A549 treated with CORT108297 at 1 μM for 4 hours (cell line): ENCODE data around the gene CDX2. TPM values are rescaled to one million over a fixed set of nuclear protein-coding genes. Genes with fewer than 3 reads are reported as not detected.

Experiments used
- total RNA-seq: library from RNA; stranded (reverse); fragments of 200-300 nt; extraction: Qiagen RNA extraction; gene quantifications from 5 replicates; pipeline ENCODE4 v1.2.3, GENCODE V29; 2022

The CDX2 gene
- 0.70 to 1.4 TPM (median 1.1 TPM) in 5 replicates for total RNA-seq

GRCh38 chr13:27969082-27969865 is at the start of gene CDX2:
Gene CDX2, minus strand, starts transcription at chr13:27969315. Its CDS starts 309 bp downstream, at chr13:27969006.

GRCh38 chr13:27988520-27988919 is 19.4 kb upstream of the CDX2 start, which contains the start of gene URAD:
Gene URAD, minus strand, starts transcription at chr13:27988693. Its CDS starts 56 bp downstream, at chr13:27988637.

GRCh38 chr13:27919934-27920676 is 49.0 kb downstream of the CDX2 start, which contains the start of gene PDX1:
Gene PDX1, plus strand, starts transcription at chr13:27920000. Its CDS starts 139 bp downstream, at chr13:27920139.

Other genes starting within 250 kb of the CDX2 start
- gene GSX1, start 176.8 kb downstream of the CDX2 start, total RNA-seq, result not detected in 5 replicates
- 0.04 to 0.09 TPM (median 0.06 TPM) in 4 of 5 replicates, not detected in the other for gene PDX1, start 49.3 kb downstream of the CDX2 start, total RNA-seq
- gene URAD, start 19.4 kb upstream of the CDX2 start, total RNA-seq, result not detected in 5 replicates
- gene FLT3, start 131.3 kb upstream of the CDX2 start, total RNA-seq, result 0.03 TPM in 1 of 5 replicates, not detected in the others
- 6.7 to 8.8 TPM (median 8.1 TPM) in 5 replicates for gene PAN3, start 169.2 kb upstream of the CDX2 start, total RNA-seq